Measurements from ENCODE around the gene NCOA7.

DNA sequence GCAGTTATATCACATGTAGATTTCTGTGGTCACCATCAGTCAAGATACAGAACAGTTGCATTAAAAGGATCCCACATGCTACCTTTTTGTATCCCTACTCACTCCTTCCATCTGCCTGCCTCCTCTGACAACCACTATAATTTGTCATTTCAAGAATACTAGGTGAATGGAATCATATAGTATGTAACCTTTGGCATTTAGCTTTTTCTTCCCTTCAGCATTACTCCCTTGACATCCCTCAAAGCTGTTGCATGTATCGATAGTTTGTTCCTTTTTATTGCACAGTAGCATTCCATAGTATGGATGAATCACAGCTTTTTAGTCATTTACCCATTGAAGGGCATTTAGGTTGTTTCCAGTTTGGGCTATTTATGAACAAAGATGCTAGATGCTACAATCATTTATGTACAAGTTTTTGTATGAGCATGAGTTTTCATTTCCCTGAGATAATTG lies 26.1 kb downstream of the NCOA7 start:
- TF ChIP-seq POLR2A (IDR thresholded peaks at IDR 0.05; ENCODE audit: low read depth, low read length) (no peak), TAF1 (IDR thresholded peaks at IDR 0.05; ENCODE audit: borderline replicate concordance, low read depth, low read length) (no peak)

Data from GM12892 (cell line).